Chondrocyte (in vitro differentiated cells): ENCODE measurements around the gene PHF1. TPM values are rescaled to one million over a fixed set of nuclear protein-coding genes. Genes with fewer than 3 reads are reported as not detected.
A peak's percentile ranks its signal among the peaks of the same experiment; 100 is the strongest.

ENCODE experiments used
- DNase-seq: peaks from one replicate; pipeline ENCODE4 v3.0.0; 2021; ENCODE audit warnings: mixed read lengths, low spot score
- H3K27ac Mint-ChIP-seq: one replicate; pipeline ENCODE4 v1.8.0; 2021; ENCODE audit warnings: mild to moderate bottlenecking, moderate library complexity, mixed read lengths; ENCODE audit not compliant: unreplicated experiment
- H3K27me3 Mint-ChIP-seq: 2 replicates; pipeline ENCODE4 v1.8.0; 2021; ENCODE audit warnings: low read depth, mixed read lengths
- H3K36me3 Mint-ChIP-seq: 2 replicates; pipeline ENCODE4 v1.8.0; 2021; ENCODE audit warnings: low read depth, mixed read lengths
- H3K4me1 Mint-ChIP-seq: 2 replicates; pipeline ENCODE4 v1.8.0; 2021; ENCODE audit warnings: low read depth, mild to moderate bottlenecking, mixed read lengths
- H3K4me3 Mint-ChIP-seq: one replicate; pipeline ENCODE4 v1.8.0; 2021; ENCODE audit warnings: mild to moderate bottlenecking, moderate library complexity, mixed read lengths; ENCODE audit not compliant: unreplicated experiment
- H3K9me3 Mint-ChIP-seq: 2 replicates; pipeline ENCODE4 v1.8.0; 2021; ENCODE audit warnings: low read depth, mixed read lengths
- total RNA-seq: library from RNA; stranded (reverse); gene quantifications from 3 replicates; pipeline ENCODE4 v1.2.1, GENCODE V29; 2021
- TF ChIP-seq, protein P1 (sequence below): fragments of 200-600 bp; sonication (generic); IDR thresholded peaks from 2 replicates; pipeline ENCODE4 v1.5.0; 2021; ENCODE audit warnings: antibody characterized with exemption, mild to moderate bottlenecking, moderate library complexity

Gene PHF1
- total RNA-seq, 1 donor from 2014 or later = 43.2 TPM

DNA sequence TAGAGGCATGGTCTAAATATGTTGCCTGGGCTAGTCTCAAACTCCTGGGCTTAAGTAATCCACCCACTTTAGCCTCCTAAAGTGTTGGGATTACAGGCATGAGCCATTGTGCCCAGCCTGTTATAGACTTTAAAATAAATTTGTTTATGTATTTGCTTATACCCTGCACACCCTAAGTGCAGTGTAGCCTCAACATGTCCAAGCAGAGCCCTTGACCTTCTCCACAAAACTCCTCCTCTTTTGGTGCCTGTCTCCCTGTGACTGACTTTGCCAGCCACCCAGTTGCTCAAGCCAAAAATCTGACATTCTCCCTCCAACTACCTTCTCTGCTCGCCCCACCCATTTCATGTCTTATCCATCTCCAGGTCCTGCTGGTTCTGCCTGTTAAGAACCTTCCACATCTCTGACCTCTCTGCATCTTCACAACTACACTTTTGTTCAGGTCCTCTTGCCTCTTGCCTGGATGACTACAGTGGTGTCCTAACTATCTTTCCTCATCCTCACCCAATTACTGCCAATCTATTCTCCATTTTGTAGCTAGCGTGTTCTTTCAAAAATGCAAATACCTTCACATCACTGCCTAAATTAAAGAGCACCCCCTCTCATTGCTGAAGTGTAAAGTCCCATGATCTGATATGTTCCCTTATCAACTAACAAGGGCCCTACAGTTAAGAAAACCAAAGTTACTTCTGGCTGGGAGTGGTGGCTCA is 30.4 kb upstream of the PHF1 start:
- H3K36me3 Mint-ChIP-seq = no peaks in the 10 kb centered on the region
- H3K9me3 Mint-ChIP-seq = no peaks in the 10 kb centered on the region
- peaks cover 7% of the 10 kb centered on the region for H3K4me1 Mint-ChIP-seq
- no peak overlapping the region for H3K27ac Mint-ChIP-seq
- TF ChIP-seq, protein P1, sequence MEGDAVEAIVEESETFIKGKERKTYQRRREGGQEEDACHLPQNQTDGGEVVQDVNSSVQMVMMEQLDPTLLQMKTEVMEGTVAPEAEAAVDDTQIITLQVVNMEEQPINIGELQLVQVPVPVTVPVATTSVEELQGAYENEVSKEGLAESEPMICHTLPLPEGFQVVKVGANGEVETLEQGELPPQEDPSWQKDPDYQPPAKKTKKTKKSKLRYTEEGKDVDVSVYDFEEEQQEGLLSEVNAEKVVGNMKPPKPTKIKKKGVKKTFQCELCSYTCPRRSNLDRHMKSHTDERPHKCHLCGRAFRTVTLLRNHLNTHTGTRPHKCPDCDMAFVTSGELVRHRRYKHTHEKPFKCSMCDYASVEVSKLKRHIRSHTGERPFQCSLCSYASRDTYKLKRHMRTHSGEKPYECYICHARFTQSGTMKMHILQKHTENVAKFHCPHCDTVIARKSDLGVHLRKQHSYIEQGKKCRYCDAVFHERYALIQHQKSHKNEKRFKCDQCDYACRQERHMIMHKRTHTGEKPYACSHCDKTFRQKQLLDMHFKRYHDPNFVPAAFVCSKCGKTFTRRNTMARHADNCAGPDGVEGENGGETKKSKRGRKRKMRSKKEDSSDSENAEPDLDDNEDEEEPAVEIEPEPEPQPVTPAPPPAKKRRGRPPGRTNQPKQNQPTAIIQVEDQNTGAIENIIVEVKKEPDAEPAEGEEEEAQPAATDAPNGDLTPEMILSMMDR = no peak
- H3K4me3 Mint-ChIP-seq = no peak overlapping the region
- peaks cover 4% of the 10 kb centered on the region for H3K27me3 Mint-ChIP-seq
- no peak for DNase-seq

DNA sequence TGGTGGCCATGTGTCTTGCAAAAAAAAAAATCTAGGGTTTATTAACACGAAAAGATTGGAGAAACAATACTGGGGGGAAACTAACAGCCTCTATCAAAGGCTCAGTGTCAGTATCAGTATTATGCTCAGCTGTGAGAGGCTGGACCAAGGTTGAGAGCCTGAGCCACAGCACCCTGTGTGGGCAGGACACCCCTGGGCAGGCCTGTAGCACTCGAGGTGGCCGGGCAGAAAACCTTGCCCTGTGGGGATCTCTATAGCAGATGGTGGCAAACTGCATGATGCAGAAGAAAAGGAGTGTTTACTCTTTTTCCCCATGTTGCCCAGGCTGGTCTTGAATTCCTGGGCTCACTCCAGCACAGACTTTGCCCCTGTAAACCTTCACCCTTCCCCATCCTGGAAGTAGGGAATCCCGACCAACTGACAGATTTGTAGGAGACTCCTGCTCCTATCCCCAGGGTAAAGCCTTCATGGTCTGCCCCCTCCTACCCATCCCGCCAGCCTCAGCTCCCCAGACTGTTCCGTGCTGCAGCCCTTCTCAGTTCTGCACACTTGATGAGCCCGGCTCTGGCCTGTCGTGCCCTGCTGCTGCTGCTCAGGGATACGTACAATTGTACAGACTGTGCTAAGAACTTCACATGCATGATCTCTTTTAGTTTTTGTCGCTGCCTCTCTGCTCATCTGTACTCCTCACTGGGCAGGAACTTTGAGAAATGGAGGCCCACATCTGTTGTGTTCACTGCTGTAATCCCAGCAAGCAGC is 27.2 kb upstream of the PHF1 start:
- H3K9me3 Mint-ChIP-seq = no peaks in the 10 kb centered on the region
- peaks cover 4% of the 10 kb centered on the region for H3K27me3 Mint-ChIP-seq
- TF ChIP-seq, protein P1 = no peak
- H3K36me3 Mint-ChIP-seq = no peaks in the 10 kb centered on the region
- H3K27ac Mint-ChIP-seq = no peak overlapping the region
- H3K4me1 Mint-ChIP-seq = peaks cover 4% of the 10 kb centered on the region
- no peak overlapping the region for H3K4me3 Mint-ChIP-seq
- no peak for DNase-seq

GRCh38 chr6:33384581-33385020 is 26.2 kb upstream of the PHF1 start:
- peaks cover 4% of the 10 kb centered on the region for H3K27me3 Mint-ChIP-seq
- H3K4me1 Mint-ChIP-seq = peaks cover 4% of the 10 kb centered on the region
- TF ChIP-seq, protein P1 = peak; percentile 75
- no peak overlapping the region for H3K4me3 Mint-ChIP-seq
- no peaks in the 10 kb centered on the region for H3K9me3 Mint-ChIP-seq
- H3K36me3 Mint-ChIP-seq = no peaks in the 10 kb centered on the region
- DNase-seq = no peak
- H3K27ac Mint-ChIP-seq = no peak overlapping the region

- no peaks in the 10 kb centered on the region for H3K36me3 Mint-ChIP-seq
- DNase-seq = no peak
- no peaks in the 10 kb centered on the region for H3K9me3 Mint-ChIP-seq
- no peak overlapping the region for H3K4me3 Mint-ChIP-seq
- no peaks in the 10 kb centered on the region for H3K27me3 Mint-ChIP-seq
- TF ChIP-seq, protein P1 = no peak
- H3K27ac Mint-ChIP-seq = peak overlapping the region; percentile 97
- H3K4me1 Mint-ChIP-seq = peaks cover 28% of the 10 kb centered on the region
These were observed 20.6 kb upstream of the PHF1 start for GRCh38 chr6:33390173-33390572.

DNA sequence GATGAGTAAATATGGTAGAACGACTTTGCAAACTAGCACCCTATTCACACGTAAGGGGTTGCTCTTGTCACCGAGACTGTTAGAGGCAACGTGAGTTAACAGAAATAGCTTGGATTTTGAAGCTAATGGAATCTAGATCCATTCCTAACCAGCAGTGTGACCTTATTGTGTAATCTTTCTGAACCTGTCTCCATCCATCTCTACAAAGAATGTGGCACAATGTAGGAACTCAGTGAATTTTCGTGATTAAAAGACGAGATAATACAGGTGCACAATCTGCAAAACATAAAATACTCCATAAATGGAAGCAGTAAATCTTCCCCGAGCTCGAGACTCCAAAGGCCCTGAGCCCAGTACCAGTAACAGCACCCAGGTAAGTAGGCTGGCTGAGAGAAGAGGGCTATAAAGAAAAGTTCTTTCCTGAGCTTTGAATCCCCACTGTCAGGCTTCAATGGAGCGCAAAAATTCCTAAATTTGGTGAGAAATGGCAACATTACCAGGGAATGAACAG is 20.0 kb upstream of the PHF1 start:
- no peaks in the 10 kb centered on the region for H3K9me3 Mint-ChIP-seq
- TF ChIP-seq, protein P1 = no peak
- no peaks in the 10 kb centered on the region for H3K27me3 Mint-ChIP-seq
- DNase-seq = no peak
- H3K36me3 Mint-ChIP-seq = no peaks in the 10 kb centered on the region
- H3K4me1 Mint-ChIP-seq = peaks cover 32% of the 10 kb centered on the region
- peak overlapping the region; percentile 97 for H3K27ac Mint-ChIP-seq
- H3K4me3 Mint-ChIP-seq = peak overlapping the region; percentile 77
